Measurements from ENCODE around the gene HLA-DOA.

GRCh38 chr6:32977272-32977952 is 32.0 kb downstream of the HLA-DOA start:
- no peak for TF ChIP-seq SIN3A (IDR thresholded peaks at IDR 0.05; ENCODE audit: borderline replicate concordance, insufficient read depth, low read length)
- TF ChIP-seq, protein P1, sequence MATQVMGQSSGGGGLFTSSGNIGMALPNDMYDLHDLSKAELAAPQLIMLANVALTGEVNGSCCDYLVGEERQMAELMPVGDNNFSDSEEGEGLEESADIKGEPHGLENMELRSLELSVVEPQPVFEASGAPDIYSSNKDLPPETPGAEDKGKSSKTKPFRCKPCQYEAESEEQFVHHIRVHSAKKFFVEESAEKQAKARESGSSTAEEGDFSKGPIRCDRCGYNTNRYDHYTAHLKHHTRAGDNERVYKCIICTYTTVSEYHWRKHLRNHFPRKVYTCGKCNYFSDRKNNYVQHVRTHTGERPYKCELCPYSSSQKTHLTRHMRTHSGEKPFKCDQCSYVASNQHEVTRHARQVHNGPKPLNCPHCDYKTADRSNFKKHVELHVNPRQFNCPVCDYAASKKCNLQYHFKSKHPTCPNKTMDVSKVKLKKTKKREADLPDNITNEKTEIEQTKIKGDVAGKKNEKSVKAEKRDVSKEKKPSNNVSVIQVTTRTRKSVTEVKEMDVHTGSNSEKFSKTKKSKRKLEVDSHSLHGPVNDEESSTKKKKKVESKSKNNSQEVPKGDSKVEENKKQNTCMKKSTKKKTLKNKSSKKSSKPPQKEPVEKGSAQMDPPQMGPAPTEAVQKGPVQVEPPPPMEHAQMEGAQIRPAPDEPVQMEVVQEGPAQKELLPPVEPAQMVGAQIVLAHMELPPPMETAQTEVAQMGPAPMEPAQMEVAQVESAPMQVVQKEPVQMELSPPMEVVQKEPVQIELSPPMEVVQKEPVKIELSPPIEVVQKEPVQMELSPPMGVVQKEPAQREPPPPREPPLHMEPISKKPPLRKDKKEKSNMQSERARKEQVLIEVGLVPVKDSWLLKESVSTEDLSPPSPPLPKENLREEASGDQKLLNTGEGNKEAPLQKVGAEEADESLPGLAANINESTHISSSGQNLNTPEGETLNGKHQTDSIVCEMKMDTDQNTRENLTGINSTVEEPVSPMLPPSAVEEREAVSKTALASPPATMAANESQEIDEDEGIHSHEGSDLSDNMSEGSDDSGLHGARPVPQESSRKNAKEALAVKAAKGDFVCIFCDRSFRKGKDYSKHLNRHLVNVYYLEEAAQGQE (IDR thresholded peaks at IDR 0.05; ENCODE audit: insufficient read depth in 1 of 2, low read depth in 2 of 2, low read length in 2 of 2) = no peak
- no peak for TF ChIP-seq TAF1 (IDR thresholded peaks at IDR 0.05; ENCODE audit: borderline replicate concordance, insufficient read depth, low read length)

Measured in PFSK-1 (cell line).